SK-N-SH treated with all-trans-retinoic acid at 6 μM for 48 hours (cell line): ENCODE data around the gene COL23A1.

Experiments
- ATAC-seq: fragments of 200-7000 bp; cut with Tn5 transposase; 3 replicates; pipeline ENCODE4 v1.9.1; 2020; ENCODE audit warnings: mild to moderate bottlenecking, moderate library complexity
- BACH2 ChIP-seq: fragments of 250-450 bp; sonication (Bioruptor Pico); IDR thresholded peaks from 2 replicates; pipeline ENCODE4 v1.9.0; 2021; ENCODE audit warnings: mild to moderate bottlenecking, borderline replicate concordance
- CSDC2 ChIP-seq: fragments of 250-450 bp; sonication (Bioruptor Pico); IDR thresholded peaks from 2 replicates; pipeline ENCODE4 v1.5.0; 2020; ENCODE audit warnings: mild to moderate bottlenecking, moderate library complexity
- ESRRG ChIP-seq: fragments of 250-450 bp; sonication (Bioruptor Pico); IDR thresholded peaks from 2 replicates; pipeline ENCODE4 v1.6.1; 2021; ENCODE audit warnings: mild to moderate bottlenecking
- ISL1 ChIP-seq: fragments of 250-450 bp; sonication (Bioruptor Pico); IDR thresholded peaks from 2 replicates; pipeline ENCODE4 v2.1.2; 2022; ENCODE audit warnings: mild to moderate bottlenecking, moderate library complexity
- OSR1 ChIP-seq: fragments of 250-450 bp; sonication (Bioruptor Pico); IDR thresholded peaks from 2 replicates; pipeline ENCODE4 v1.8.0; 2022; ENCODE audit warnings: moderate library complexity, mild to moderate bottlenecking, inconsistent platforms
- PPARA ChIP-seq: fragments of 250-450 bp; sonication (Bioruptor Pico); IDR thresholded peaks from 2 replicates; pipeline ENCODE4 v1.5.0; 2020; ENCODE audit warnings: mild to moderate bottlenecking, borderline replicate concordance
- RARB ChIP-seq: fragments of 250-450 bp; sonication (Bioruptor Pico); IDR thresholded peaks from 2 replicates; pipeline ENCODE4 v1.8.0; 2021; ENCODE audit warnings: mild to moderate bottlenecking, moderate library complexity
- SNAI2 ChIP-seq: fragments of 250-450 bp; sonication (Bioruptor Pico); IDR thresholded peaks from 2 replicates; pipeline ENCODE4 v1.5.0; 2020; ENCODE audit warnings: mild to moderate bottlenecking, moderate library complexity
- TCF4 ChIP-seq: fragments of 250-450 bp; sonication (Bioruptor Pico); IDR thresholded peaks from 2 replicates; pipeline ENCODE4 v1.8.0; 2021; ENCODE audit warnings: mild to moderate bottlenecking, moderate library complexity, borderline replicate concordance
- TOX ChIP-seq: fragments of 250-450 bp; sonication (Bioruptor Pico); IDR thresholded peaks from 2 replicates; pipeline ENCODE4 v1.8.0; 2021; ENCODE audit warnings: mild to moderate bottlenecking, moderate library complexity, borderline replicate concordance
- ZC3H10 ChIP-seq: fragments of 250-450 bp; sonication (Bioruptor Pico); IDR thresholded peaks from 2 replicates; pipeline ENCODE4 v1.5.1; 2021; ENCODE audit warnings: mild to moderate bottlenecking, moderate library complexity
- ZFP3 ChIP-seq: fragments of 250-450 bp; sonication (Bioruptor Pico); IDR thresholded peaks from 2 replicates; pipeline ENCODE4 v1.5.0; 2020; ENCODE audit warnings: mild to moderate bottlenecking, moderate library complexity
- ZFP30 ChIP-seq: fragments of 450-650 bp; formaldehyde crosslinking; IDR thresholded peaks from 2 replicates; pipeline ENCODE4 v1.5.0; 2022; ENCODE audit warnings: mild to moderate bottlenecking, moderate library complexity
- ZNF565 ChIP-seq: fragments of 450-650 bp; formaldehyde crosslinking; conservative IDR thresholded peaks from 2 replicates; pipeline ENCODE4 v1.5.0; 2020; ENCODE audit warnings: low read depth, mild to moderate bottlenecking, moderate library complexity
- ZNF8 ChIP-seq: fragments of 450-650 bp; formaldehyde crosslinking; IDR thresholded peaks from 2 replicates; pipeline ENCODE4 v1.5.0; 2020; ENCODE audit warnings: mild to moderate bottlenecking, moderate library complexity
- TF ChIP-seq, protein P1 (sequence below): fragments of 250-450 bp; sonication (Bioruptor Pico); IDR thresholded peaks from 2 replicates; pipeline ENCODE4 v1.8.0; 2021; ENCODE audit warnings: low read depth, mild to moderate bottlenecking, moderate library complexity, borderline replicate concordance
- TF ChIP-seq, protein P2 (sequence below): fragments of 250-450 bp; sonication (Bioruptor Pico); IDR thresholded peaks from 2 replicates; pipeline ENCODE4 v1.5.0; 2020; ENCODE audit warnings: mild to moderate bottlenecking, moderate library complexity
- TF ChIP-seq, protein P3 (sequence below): fragments of 250-450 bp; sonication (Bioruptor Pico); IDR thresholded peaks from 2 replicates; pipeline ENCODE4 v1.8.0; 2020; ENCODE audit warnings: mild to moderate bottlenecking, moderate library complexity, borderline replicate concordance
- TF ChIP-seq, protein P4 (sequence below): fragments of 250-450 bp; sonication (Bioruptor Pico); IDR thresholded peaks from 2 replicates; pipeline ENCODE4 v1.5.1; 2021; ENCODE audit warnings: mild to moderate bottlenecking, moderate library complexity

Gene COL23A1

DNA sequence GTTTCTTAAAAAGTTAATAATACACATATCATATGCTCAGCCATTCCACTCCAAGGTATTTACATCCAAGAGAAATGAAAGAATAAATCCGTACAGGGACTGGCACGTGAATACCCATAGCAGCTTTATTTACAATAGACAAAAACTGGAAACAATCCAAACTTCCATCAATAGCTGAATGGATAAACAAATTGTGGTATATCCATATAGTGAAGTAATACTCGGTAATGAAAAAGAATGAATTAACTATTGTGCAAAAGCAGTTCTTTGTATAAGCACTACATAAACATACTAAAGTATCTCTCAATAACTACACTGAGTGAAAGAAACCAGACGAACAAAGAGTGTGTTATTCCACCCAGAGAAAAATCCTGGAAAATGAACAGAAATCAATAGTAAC is 17.6 kb downstream of the COL23A1 start:
- no peak for TF ChIP-seq BACH2 (CRISPR knock-in tag)
- peak; percentile 93 for TF ChIP-seq ZNF8 (CRISPR knock-in tag)
- no peak for ATAC-seq

DNA sequence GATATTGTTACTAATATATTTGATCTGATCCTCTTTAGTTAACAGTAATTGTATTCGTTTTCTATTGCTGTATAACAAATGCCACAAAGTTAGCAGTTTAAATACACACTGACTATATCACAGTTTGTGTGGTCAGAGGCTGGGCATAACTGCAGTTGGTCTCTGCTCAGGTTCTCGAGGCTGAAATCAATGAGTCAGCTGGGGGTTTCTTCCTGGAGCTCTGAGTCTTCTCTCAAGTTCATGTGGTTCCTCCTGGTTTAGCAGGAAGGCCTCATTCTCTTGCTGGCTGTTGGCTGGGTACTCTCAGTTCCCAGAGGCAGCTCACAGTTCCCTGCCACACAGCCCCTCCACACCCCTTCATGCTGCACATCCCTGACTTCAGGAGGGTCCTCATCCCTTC is 20.7 kb downstream of the COL23A1 start:
- no peak for TF ChIP-seq ZFP30 (CRISPR knock-in tag)
- no peak for TF ChIP-seq ZNF8 (CRISPR knock-in tag)
- TF ChIP-seq, protein P1, sequence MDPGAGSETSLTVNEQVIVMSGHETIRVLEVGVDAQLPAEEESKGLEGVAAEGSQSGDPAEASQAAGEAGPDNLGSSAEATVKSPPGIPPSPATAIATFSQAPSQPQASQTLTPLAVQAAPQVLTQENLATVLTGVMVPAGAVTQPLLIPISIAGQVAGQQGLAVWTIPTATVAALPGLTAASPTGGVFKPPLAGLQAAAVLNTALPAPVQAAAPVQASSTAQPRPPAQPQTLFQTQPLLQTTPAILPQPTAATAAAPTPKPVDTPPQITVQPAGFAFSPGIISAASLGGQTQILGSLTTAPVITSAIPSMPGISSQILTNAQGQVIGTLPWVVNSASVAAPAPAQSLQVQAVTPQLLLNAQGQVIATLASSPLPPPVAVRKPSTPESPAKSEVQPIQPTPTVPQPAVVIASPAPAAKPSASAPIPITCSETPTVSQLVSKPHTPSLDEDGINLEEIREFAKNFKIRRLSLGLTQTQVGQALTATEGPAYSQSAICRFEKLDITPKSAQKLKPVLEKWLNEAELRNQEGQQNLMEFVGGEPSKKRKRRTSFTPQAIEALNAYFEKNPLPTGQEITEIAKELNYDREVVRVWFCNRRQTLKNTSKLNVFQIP (CRISPR knock-in tag): no peak
- TF ChIP-seq ZNF565 (CRISPR knock-in tag): no peak
- TF ChIP-seq, protein P2, sequence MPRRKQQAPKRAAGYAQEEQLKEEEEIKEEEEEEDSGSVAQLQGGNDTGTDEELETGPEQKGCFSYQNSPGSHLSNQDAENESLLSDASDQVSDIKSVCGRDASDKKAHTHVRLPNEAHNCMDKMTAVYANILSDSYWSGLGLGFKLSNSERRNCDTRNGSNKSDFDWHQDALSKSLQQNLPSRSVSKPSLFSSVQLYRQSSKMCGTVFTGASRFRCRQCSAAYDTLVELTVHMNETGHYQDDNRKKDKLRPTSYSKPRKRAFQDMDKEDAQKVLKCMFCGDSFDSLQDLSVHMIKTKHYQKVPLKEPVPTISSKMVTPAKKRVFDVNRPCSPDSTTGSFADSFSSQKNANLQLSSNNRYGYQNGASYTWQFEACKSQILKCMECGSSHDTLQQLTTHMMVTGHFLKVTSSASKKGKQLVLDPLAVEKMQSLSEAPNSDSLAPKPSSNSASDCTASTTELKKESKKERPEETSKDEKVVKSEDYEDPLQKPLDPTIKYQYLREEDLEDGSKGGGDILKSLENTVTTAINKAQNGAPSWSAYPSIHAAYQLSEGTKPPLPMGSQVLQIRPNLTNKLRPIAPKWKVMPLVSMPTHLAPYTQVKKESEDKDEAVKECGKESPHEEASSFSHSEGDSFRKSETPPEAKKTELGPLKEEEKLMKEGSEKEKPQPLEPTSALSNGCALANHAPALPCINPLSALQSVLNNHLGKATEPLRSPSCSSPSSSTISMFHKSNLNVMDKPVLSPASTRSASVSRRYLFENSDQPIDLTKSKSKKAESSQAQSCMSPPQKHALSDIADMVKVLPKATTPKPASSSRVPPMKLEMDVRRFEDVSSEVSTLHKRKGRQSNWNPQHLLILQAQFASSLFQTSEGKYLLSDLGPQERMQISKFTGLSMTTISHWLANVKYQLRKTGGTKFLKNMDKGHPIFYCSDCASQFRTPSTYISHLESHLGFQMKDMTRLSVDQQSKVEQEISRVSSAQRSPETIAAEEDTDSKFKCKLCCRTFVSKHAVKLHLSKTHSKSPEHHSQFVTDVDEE (CRISPR knock-in tag): no peak
- no peak for ATAC-seq

DNA sequence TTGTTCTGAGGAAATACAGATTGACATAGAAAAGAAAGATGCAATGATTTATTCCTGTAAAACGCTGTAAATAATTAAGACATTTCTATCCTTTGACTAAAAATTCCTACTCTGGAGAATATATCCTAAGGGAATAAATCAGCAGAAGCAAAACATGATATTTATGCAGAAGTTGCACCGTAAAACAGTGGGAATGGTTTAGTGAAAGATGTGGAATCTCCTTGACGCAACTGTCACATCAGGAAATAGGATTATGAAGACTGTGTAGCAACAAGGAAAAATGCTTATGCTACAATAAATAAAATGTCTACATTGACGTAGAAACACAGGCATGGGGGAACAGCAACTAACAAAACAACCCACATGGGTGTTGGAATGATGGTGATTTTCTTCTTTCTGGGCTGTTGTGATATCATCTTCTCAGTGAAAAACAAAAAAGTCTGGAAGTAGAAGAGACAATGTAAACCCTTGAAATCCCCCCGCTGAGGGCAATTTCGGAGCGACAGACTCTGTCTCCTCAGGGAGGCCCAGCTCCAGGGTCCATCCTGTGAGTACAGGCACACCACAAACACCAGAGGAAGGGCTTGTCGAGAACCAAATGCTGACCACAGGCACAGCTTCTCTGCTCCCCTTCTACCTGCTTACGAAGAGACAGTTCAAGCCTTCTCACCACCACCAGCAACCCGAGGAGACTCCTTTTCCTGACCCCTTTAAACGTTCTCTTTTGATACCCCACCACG is 25.2 kb downstream of the COL23A1 start:
- ATAC-seq: no peak
- TF ChIP-seq ZFP3 (CRISPR knock-in tag) (no peak), OSR1 (no peak), TCF4 (CRISPR knock-in tag) (no peak), ISL1 (no peak), ZFP30 (CRISPR knock-in tag) (no peak), PPARA (no peak), ZNF565 (CRISPR knock-in tag) (no peak), ZC3H10 (CRISPR knock-in tag) (no peak), BACH2 (CRISPR knock-in tag) (no peak), ESRRG (CRISPR knock-in tag) (no peak), ZNF8 (CRISPR knock-in tag) (no peak), CSDC2 (CRISPR knock-in tag) (no peak), TOX (CRISPR knock-in tag) (no peak), SNAI2 (CRISPR knock-in tag) (no peak), RARB (no peak)
- TF ChIP-seq, protein P3, sequence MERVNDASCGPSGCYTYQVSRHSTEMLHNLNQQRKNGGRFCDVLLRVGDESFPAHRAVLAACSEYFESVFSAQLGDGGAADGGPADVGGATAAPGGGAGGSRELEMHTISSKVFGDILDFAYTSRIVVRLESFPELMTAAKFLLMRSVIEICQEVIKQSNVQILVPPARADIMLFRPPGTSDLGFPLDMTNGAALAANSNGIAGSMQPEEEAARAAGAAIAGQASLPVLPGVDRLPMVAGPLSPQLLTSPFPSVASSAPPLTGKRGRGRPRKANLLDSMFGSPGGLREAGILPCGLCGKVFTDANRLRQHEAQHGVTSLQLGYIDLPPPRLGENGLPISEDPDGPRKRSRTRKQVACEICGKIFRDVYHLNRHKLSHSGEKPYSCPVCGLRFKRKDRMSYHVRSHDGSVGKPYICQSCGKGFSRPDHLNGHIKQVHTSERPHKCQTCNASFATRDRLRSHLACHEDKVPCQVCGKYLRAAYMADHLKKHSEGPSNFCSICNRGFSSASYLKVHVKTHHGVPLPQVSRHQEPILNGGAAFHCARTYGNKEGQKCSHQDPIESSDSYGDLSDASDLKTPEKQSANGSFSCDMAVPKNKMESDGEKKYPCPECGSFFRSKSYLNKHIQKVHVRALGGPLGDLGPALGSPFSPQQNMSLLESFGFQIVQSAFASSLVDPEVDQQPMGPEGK (CRISPR knock-in tag): no peak
- TF ChIP-seq, protein P1 (CRISPR knock-in tag): no peak
- TF ChIP-seq, protein P4, sequence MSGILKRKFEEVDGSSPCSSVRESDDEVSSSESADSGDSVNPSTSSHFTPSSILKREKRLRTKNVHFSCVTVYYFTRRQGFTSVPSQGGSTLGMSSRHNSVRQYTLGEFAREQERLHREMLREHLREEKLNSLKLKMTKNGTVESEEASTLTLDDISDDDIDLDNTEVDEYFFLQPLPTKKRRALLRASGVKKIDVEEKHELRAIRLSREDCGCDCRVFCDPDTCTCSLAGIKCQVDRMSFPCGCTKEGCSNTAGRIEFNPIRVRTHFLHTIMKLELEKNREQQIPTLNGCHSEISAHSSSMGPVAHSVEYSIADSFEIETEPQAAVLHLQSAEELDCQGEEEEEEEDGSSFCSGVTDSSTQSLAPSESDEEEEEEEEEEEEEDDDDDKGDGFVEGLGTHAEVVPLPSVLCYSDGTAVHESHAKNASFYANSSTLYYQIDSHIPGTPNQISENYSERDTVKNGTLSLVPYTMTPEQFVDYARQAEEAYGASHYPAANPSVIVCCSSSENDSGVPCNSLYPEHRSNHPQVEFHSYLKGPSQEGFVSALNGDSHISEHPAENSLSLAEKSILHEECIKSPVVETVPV: no peak
